K562 (cell line): Measurements from ENCODE around the gene ALOXE3. TPM values are rescaled to one million over a fixed set of nuclear protein-coding genes. Genes with fewer than 3 reads are reported as not detected.

ENCODE experiments used
- ARNT ChIP-seq, 2 experiments: fragments of 450-650 bp; IDR thresholded peaks; 2 replicates each; pipeline ENCODE4 v1.6.1; 2016; ENCODE audit warnings: mild to moderate bottlenecking in 1 of 2
- CC2D1A ChIP-seq: fragments of 450-650 bp; IDR thresholded peaks from 2 replicates; pipeline ENCODE4 v1.6.1; 2017; ENCODE audit warnings: mild to moderate bottlenecking
- DMBX1 ChIP-seq: fragments of 250-450 bp; sonication (Bioruptor Pico); IDR thresholded peaks from 2 replicates; pipeline ENCODE4 v1.8.0; 2022; ENCODE audit warnings: inconsistent platforms, mild to moderate bottlenecking, moderate library complexity, borderline replicate concordance
- E2F8 ChIP-seq: fragments of 450-650 bp; IDR thresholded peaks from 2 replicates; pipeline ENCODE4 v1.7.1; 2018; ENCODE audit warnings: mild to moderate bottlenecking, low read depth; ENCODE audit not compliant: partially characterized antibody
- EP300 ChIP-seq: IDR thresholded peaks from 2 replicates; pipeline ENCODE4 v1.6.1; 2012; ENCODE audit warnings: low read length, improper control_type of control experiment
- ETS1 ChIP-seq: conservative IDR thresholded peaks from 2 replicates; pipeline ENCODE4 v1.6.1; 2011; ENCODE audit warnings: low read depth, mild to moderate bottlenecking, low read length; ENCODE audit not compliant: control insufficient read depth
- GABPA ChIP-seq: fragments of 200-800 bp; sonication (Bioruptor generic); conservative IDR thresholded peaks from 2 replicates; pipeline ENCODE4 v1.6.1; 2016; ENCODE audit warnings: low read depth, missing genetic modification characterization, missing compliant biosample characterization
- MBD1 ChIP-seq: fragments of 250-450 bp; sonication (Bioruptor Pico); IDR thresholded peaks from 2 replicates; pipeline ENCODE4 v1.8.0; 2022; ENCODE audit warnings: inconsistent platforms
- POLR2H ChIP-seq: IDR thresholded peaks from 2 replicates; pipeline ENCODE4 v1.6.1; 2016; ENCODE audit warnings: missing genetic modification characterization, low read depth, mild to moderate bottlenecking, control low read depth, missing compliant biosample characterization, moderate library complexity
- SMARCA4 ChIP-seq: fragments of 450-650 bp; IDR thresholded peaks from 2 replicates; pipeline ENCODE4 v1.6.1; 2016
- TCF7 ChIP-seq: sonication (generic); IDR thresholded peaks from 2 replicates; pipeline ENCODE4 v1.6.1; 2016; ENCODE audit warnings: antibody characterized with exemption, borderline replicate concordance
- ZBTB11 ChIP-seq, 3 experiments: fragments of 200-800 bp in 1 of 3; fragments of 250-450 bp in 1 of 3; fragments of 450-650 bp in 1 of 3; sonication (Bioruptor Pico) in 1 of 3; sonication (Bioruptor generic) in 1 of 3; formaldehyde crosslinking in 1 of 3; IDR thresholded peaks; 2 replicates each; pipeline versions ENCODE4 v1.6.1 to v1.8.0; 2016 to 2022; ENCODE audit warnings: mild to moderate bottlenecking in 2 of 3, missing genetic modification characterization in 2 of 3, missing compliant biosample characterization in 1 of 3, moderate library complexity in 1 of 3
- ZKSCAN1 ChIP-seq: fragments of 150-350 bp; IDR thresholded peaks from 2 replicates; pipeline ENCODE4 v1.6.1; 2016; ENCODE audit warnings: low read depth, low read length
- ZNF197 ChIP-seq: fragments of 200-800 bp; sonication (Bioruptor generic); IDR thresholded peaks from 2 replicates; pipeline ENCODE4 v1.6.1; 2016; ENCODE audit warnings: low read depth, missing genetic modification characterization, missing compliant biosample characterization
- ZNF655 ChIP-seq: fragments of 250-450 bp; sonication (Bioruptor Pico); IDR thresholded peaks from 2 replicates; pipeline ENCODE4 v1.5.0; 2021
- polyA plus RNA-seq, 8 experiments: library from polyadenylated mRNA; depleted of rRNA in 4 of 8; stranded (reverse) in 5 of 8; unstranded in 3 of 8; fragments of >200 nt; fragmentation: Nextera tagmentation in 2 of 8; fragmentation: Illumina TruSeq in 1 of 8; extraction: Ambion mirVana in 2 of 8; extraction: Trizol in 1 of 8; gene quantifications; 2 replicates each; pipeline versions ENCODE4 v1.2.1 to v1.2.3, GENCODE V29; 2011 to 2014; ENCODE audit warnings: inconsistent platforms in 1 of 8, missing spikeins in 1 of 8
- total RNA-seq, 7 experiments: library from RNA; depleted of rRNA in 6 of 7; stranded (reverse); fragments of >200 nt in 6 of 7; fragmentation: Illumina TruSeq in 2 of 7; extraction: Trizol in 2 of 7; gene quantifications; 2 replicates each; pipeline versions ENCODE4 v1.2.1 to v1.2.3, GENCODE V29; 2011 to 2021; ENCODE audit warnings: low replicate concordance in 1 of 7

Gene ALOXE3
- total and polyA plus RNA-seq, 9 of the 15 experiments (the other 6 are each of a cell fraction or from before 2014, with no cell fraction given) = 0.04 TPM; not detected in 8

- TF ChIP-seq ARNT (IDR thresholded peaks at IDR 0.05) = peak in 1 of 2 experiments; percentile 50; a peak in 1 of 4 replicates
- peak; percentile 99 for TF ChIP-seq POLR2H (tag)
- no peak for TF ChIP-seq ZNF197
- TF ChIP-seq ZKSCAN1 = 0 out of 2 replicates have a peak, but pooled peaks have one; percentile 17
- peak; percentile 51 for TF ChIP-seq EP300
- TF ChIP-seq CC2D1A = peak; percentile 69
- no peak for TF ChIP-seq DMBX1 (CRISPR knock-in tag)
- TF ChIP-seq TCF7 = no peak
- peak; percentile 53 for TF ChIP-seq E2F8
- no peak for TF ChIP-seq SMARCA4
- TF ChIP-seq GABPA (tag) = 0 out of 2 replicates have a peak, but pooled peaks have one; percentile 39
- TF ChIP-seq MBD1 (CRISPR knock-in tag) = no peak
- no peak for TF ChIP-seq ZNF655 (CRISPR knock-in tag)
- peak in 2 of 3 experiments; percentile 58 to 60; a peak in 3 of 6 replicates for TF ChIP-seq ZBTB11 (CRISPR knock-in tag; IDR thresholded peaks at IDR 0.05)
- 0 out of 2 replicates have a peak, but pooled peaks have one; percentile 57 for TF ChIP-seq ETS1
These were observed 7.0 kb upstream of the ALOXE3 start (continued) for GRCh38 chr17:8125154-8125946.
